Breast epithelium (tissue), 4 donors: ENCODE results near the gene TGFB2. TPM values are rescaled to one million over a fixed set of nuclear protein-coding genes. Genes with fewer than 3 reads are reported as not detected.

Experiments
- DNase-seq, 2 donors: peaks; one replicate each; pipeline ENCODE4 v3.0.0-alpha.2; 2019; ENCODE audit warnings: low spot score in 2 of 2
- H3K27ac ChIP-seq, 2 donors: fragments of 200-600 bp; sonication (generic) in 1 of 2; one replicate each; pipeline ENCODE4 v1.5.1; 2016 to 2019; ENCODE audit warnings: mild to moderate bottlenecking in 1 of 2
- H3K27me3 ChIP-seq, 2 donors: fragments of 200-600 bp; sonication (generic) in 1 of 2; one replicate each; pipeline versions ENCODE4 v1.5.1 to v1.6.0; 2017 to 2019; ENCODE audit warnings: control low read depth in 1 of 2, mild to moderate bottlenecking in 1 of 2
- H3K36me3 ChIP-seq: fragments of 200-600 bp; one replicate; pipeline ENCODE4 v1.5.1; 2019
- H3K4me1 ChIP-seq, 2 donors: fragments of 200-600 bp; sonication (generic); one replicate each; pipeline ENCODE4 v1.5.1; 2016 to 2019; ENCODE audit warnings: control low read depth in 1 of 2
- H3K4me3 ChIP-seq, 3 donors: fragments of 200-600 bp; sonication (generic); 1 replicate in 2 of 3; 2 replicates in 1 of 3; pipeline ENCODE4 v1.5.1; 2016 to 2019; ENCODE audit warnings: mild to moderate bottlenecking in 3 of 3, moderate library complexity in 2 of 3
- H3K9me3 ChIP-seq, 2 donors: fragments of 200-600 bp; sonication (generic) in 1 of 2; one replicate each; pipeline ENCODE4 v1.5.1; 2016 to 2019; ENCODE audit warnings: control low read depth in 1 of 2
- CTCF ChIP-seq, 3 donors: fragments of 450-650 bp; IDR thresholded peaks; one replicate each; pipeline ENCODE4 v1.5.1; 2016 to 2017; ENCODE audit warnings: antibody characterized with exemption in 3 of 3, mild to moderate bottlenecking in 3 of 3, moderate library complexity in 3 of 3
- POLR2A ChIP-seq: fragments of 450-650 bp; IDR thresholded peaks from one replicate; pipeline ENCODE4 v1.6.1; 2016; ENCODE audit warnings: antibody characterized with exemption, mild to moderate bottlenecking, moderate library complexity
- POLR2AphosphoS5 ChIP-seq, 3 donors: sonication (generic); formaldehyde crosslinking; IDR thresholded peaks; one replicate each; pipeline ENCODE4 v1.6.1; 2017; ENCODE audit warnings: antibody characterized with exemption in 3 of 3
- intact Hi-C: fragments of 100-400 bp; cut with DNase I; formaldehyde crosslinking; loops from one replicate; pipeline ENCODE4 v1.15.1; 2023; ENCODE audit warnings: low total_unique reads
- total RNA-seq, 3 donors: library from RNA; depleted of rRNA; stranded (reverse); fragments of >200 nt; gene quantifications; one replicate each; pipeline ENCODE4 v1.1.0, GENCODE V29; 2016

The TGFB2 gene
- total RNA-seq, 3 donors from 2014 or later: 1.6 to 10.2 (median 9.5) TPM

DNA sequence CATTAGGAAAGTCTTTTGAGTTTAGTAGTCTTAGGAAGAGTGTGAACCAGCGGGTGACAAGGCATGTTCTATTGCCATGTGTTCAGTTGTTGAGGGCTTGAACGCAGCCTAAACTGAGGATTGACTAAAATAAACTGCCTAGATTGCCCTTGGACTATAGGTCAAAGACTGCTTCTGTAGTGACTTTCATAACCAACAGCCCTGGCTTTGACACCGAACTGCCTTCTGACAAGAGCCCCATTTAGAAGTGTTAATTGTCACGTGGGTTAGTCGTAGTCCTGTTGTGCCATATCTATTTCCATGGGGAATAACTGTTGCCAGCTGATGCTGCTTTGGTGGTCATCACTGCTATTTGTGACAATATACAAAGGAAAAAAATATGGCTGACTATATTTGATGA, 90.4 kb downstream of the TGFB2 start:
- Histone ChIP-seq H3K4me3 (no peak overlapping the region), H3K27ac (no peak overlapping the region), H3K9me3 (no peaks in the 10 kb centered on the region), H3K36me3 (no peaks in the 10 kb centered on the region), H3K4me1 (no peaks in the 10 kb centered on the region), H3K27me3 (no peaks in the 10 kb centered on the region)
- no peak for DNase-seq
- intact Hi-C loops: no loop called here
- TF ChIP-seq POLR2AphosphoS5 (IDR thresholded peaks at IDR 0.05) (no peak), CTCF (IDR thresholded peaks at IDR 0.05) (no peak), POLR2A (no peak)

DNA sequence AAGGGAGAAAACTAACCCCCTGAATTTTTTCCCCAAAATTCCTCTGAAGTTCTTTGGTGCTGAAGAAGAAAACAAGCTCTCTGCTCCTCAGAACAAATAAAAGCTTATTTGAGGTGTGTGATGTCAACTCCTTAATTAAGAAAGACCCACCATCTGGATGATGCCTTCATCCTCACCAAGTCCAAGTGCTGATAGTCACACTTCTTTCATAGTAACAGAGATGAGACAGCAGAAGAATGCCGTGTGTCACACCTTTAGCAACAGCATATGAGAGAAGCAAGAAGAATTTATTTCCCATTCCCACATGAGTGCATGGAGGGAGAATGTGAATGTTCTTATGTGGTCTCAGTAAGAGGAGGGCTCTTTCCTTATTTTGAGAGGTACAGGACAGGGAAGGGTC, 91.2 kb downstream of the TGFB2 start:
- Histone ChIP-seq H3K27me3 (no peaks in the 10 kb centered on the region), H3K4me3 (no peak overlapping the region), H3K36me3 (no peaks in the 10 kb centered on the region), H3K27ac (no peak overlapping the region), H3K9me3 (no peaks in the 10 kb centered on the region), H3K4me1 (no peaks in the 10 kb centered on the region)
- DNase-seq: no peak
- intact Hi-C loops: no loop called here
- TF ChIP-seq CTCF (IDR thresholded peaks at IDR 0.05): no peak
- TF ChIP-seq POLR2AphosphoS5 (IDR thresholded peaks at IDR 0.05): no peak
- no peak for TF ChIP-seq POLR2A

DNA sequence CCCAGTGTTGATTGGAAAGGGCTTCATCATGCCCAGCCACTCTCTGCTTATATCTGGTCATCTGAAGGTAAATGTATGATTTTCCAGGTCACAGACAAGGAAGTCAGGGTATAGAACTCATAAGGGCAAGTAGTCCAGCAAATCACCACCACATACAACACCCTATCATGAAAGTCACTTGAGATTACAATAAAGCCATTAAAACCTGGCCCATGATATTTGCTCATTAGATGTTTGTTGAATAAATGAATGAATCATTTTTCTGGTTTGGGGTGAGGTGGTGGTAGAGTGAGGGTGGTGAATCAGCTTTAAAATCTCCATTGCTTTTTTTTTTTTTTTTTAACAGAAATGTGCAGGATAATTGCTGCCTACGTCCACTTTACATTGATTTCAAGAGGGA, 91.9 kb downstream of the TGFB2 start:
- Histone ChIP-seq H3K27ac (no peak overlapping the region), H3K36me3 (no peaks in the 10 kb centered on the region), H3K27me3 (no peaks in the 10 kb centered on the region), H3K4me1 (no peaks in the 10 kb centered on the region), H3K4me3 (no peak overlapping the region), H3K9me3 (no peaks in the 10 kb centered on the region)
- no peak for DNase-seq
- TF ChIP-seq POLR2AphosphoS5 (IDR thresholded peaks at IDR 0.05) (no peak), POLR2A (no peak), CTCF (IDR thresholded peaks at IDR 0.05) (no peak)
- intact Hi-C loops: no loop called here

DNA sequence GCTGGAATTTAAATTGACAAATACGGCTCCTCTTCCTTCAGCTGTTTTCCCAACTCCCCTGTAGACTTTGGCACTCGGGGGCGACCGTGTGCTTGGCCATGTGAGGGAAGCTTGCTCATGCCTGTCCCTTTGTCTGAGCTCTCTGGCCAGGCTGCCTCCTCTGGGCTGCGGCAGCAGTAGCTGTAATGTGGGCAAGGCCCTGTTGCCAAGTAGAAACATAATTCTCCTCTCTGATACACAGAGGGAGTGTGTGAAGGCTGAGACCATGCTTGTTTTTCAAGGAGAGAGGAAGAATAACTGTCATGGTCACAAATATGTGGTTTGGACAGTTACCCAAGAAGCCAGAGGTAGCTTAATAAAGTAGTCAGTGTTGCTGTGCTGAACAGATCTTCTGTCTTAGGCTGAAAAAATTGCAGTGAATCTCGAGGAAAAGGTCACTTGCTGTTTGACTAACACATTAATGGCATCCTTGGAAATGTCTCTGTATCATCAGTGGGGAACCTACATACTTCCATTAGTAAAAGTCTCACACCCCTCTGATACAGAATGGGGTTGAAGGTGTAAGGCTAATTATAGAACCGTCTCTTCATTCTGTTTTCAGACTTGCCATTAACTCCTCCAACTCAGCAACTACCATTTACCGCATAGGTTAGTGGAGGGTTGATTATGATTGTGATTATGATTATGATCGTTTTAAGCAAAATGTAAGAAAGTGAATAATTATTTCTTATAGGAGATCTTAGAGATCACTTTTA, 94.6 kb downstream of the TGFB2 start:
- Histone ChIP-seq H3K9me3 (no peaks in the 10 kb centered on the region), H3K4me1 (no peaks in the 10 kb centered on the region), H3K27me3 (no peaks in the 10 kb centered on the region), H3K27ac (peak overlapping the region; percentile 19 to 53), H3K36me3 (no peaks in the 10 kb centered on the region), H3K4me3 (no peak overlapping the region)
- intact Hi-C loops: no loop called here
- TF ChIP-seq CTCF (IDR thresholded peaks at IDR 0.05): no peak
- TF ChIP-seq POLR2AphosphoS5 (IDR thresholded peaks at IDR 0.05): peak in 1 of 3 donors; percentile 42
- no peak for TF ChIP-seq POLR2A
- peak in 1 of 2 donors; percentile 81 for DNase-seq

GRCh38 chr1:218443255-218443654, 98.1 kb downstream of the TGFB2 start:
- H3K27me3 ChIP-seq: no peaks in the 10 kb centered on the region
- no peaks in the 10 kb centered on the region for H3K9me3 ChIP-seq
- H3K36me3 ChIP-seq: no peaks in the 10 kb centered on the region
- H3K4me3 ChIP-seq: no peak overlapping the region
- intact Hi-C loops: no loop called here
- no peak for TF ChIP-seq CTCF (IDR thresholded peaks at IDR 0.05)
- TF ChIP-seq POLR2A: no peak
- no peak for TF ChIP-seq POLR2AphosphoS5 (IDR thresholded peaks at IDR 0.05)
- DNase-seq: no peak
- H3K27ac ChIP-seq: no peak overlapping the region
- H3K4me1 ChIP-seq: no peaks in the 10 kb centered on the region
